HG02943 (cell line): Measurements from ENCODE around the gene CCDC85B.
A peak's percentile ranks its signal among the peaks of the same experiment; 100 is the strongest.

Experiments used
- ATAC-seq: cut with Tn5 transposase; IDR thresholded peaks from one replicate; pipeline ENCODE4 v1.9.1; 2021; ENCODE audit warnings: mild to moderate bottlenecking, low read depth, moderate library complexity; ENCODE audit not compliant: unreplicated experiment

Gene CCDC85B

DNA sequence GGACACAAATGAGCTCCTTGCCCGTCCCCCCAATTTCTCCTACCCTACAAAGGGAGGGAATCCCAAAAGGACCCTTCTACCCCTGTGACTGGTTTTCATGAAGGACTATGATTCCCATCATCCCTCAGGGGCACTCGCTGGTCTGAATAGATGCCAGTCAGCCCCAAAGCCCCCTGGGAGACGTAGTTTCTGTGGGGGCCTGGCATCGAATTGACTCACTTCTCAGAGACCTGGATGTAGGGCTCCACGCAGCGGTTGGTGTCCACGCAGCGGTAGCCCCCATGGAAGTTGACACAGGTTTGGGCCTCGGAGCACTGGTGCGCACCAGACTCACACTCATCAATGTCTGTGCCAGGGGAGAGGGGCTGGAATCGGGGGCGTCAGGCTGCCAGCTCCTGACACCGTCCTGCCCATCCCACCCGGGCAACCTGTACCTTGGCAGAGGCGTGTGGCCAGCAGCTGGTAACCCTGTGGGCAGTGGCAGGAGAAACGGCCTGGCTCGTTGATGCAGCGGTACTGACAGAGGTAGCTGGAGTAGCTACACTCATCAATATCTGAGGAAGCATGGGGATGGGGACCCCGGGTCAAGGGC, 22.3 kb upstream of the CCDC85B start:
- no peak for ATAC-seq

DNA sequence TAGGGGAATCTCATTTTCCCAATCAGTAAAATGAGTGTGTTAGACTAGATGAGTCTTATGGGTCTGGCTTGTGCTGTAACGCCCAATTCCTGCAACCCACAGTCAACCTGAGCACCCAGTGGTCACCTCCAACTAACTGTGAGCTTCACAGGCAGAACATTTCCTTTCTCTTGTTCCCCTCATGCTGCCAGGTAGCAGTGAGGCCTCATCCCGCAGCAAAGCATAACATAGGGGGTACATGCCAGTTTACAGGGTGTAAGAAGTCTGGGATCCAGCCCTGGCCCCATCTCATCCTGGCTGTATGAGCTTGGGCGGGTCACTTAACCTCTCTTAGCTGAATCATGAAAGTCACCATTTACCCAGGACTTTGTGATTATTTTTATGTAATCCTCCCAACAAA, 21.6 kb upstream of the CCDC85B start:
- no peak for ATAC-seq

DNA sequence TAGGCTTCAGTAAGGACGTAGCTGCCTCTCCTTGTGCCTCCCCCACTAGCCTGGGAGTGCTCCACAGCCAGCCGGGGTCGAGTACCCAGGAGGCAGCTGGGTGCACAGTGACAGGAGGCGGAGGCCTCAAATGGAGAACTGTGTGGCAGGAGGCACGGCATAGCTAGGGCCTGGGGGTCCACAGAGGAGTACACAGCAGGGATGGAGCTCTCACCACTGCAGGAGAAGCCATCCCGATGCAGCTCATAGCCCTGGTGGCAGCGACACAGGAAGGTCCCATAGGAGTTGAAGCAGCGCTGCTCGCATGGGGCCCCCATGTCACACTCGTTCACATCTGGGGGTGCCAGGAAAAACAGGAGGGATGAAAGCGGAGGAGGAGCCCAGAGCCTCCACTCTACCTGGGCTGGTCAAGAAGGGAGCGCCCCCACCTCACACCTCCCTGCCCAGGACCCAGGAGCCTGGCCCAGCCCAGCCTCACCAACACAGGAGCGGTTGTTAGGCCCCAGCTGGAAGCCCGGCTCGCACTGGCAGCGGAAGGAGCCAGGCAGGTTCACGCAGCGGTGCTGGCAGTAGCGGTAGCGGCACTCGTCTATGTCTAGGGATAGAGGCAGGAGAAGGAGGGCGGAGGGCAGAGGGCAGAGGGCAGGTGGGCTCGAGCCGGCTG, 20.7 kb upstream of the CCDC85B start:
- no peak for ATAC-seq

DNA sequence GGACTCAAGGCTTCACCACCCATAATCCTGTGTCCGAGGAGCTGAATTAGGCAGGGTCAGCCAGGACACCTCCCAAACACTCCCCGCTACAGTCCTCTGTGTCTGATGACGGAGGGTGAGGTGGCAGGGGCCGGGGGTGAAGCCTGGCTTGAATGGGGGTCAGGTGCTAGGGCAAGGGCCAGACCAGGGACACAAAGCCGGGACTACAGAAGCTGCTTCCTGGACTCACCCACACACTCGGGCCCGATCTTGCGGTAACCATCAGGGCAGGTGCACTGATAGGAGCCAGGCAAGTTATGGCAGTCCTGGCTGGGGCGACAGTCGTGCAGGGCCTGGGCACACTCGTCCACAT, 20.2 kb upstream of the CCDC85B start:
- no peak for ATAC-seq

DNA sequence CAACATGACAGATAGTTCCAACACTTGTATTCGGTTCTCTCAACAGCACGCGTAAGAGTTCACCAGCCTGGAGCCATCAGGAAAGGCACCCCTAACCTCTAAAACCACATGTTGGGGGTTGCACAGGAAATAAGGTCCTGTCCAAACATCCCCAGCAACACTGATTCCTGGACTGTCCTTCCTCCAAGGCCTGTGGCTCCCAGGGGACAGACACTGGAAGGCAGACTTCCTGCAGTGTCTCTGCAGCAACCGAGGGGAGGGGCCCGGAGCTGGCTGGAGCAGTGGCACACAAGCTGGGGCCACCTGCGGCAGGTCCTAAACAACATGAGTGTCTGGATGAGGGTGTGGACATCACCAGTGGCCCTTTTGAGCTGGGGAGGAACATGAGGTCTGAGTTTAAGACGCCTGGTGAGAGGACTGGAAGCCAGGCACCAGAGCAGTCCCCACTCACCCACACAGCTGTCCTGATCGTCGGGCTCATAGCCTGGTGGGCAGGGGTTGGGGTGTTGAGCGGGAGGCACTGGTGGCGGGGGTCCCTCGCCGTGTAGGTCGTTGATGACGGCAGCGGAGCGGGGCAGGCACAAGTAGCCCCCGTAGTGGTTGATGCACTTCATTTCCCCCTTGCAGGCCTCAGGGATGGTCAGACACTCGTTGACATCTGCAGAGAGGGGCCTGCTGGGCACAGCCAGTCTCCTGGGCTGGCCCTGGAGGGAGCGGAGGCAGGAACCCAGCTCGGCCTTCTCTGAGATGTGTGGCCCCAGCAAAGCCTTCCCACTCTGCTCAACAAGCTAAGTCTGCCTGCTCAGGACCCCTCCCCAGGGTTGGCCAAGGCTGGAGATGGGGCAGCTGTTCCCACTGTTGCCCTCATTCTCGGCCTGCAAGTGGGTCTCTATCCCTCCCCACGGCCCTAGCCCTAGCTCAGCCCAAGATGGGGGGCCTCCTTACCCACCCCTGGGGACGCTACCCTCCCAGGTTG, 19.5 kb upstream of the CCDC85B start:
- no peak for ATAC-seq

DNA sequence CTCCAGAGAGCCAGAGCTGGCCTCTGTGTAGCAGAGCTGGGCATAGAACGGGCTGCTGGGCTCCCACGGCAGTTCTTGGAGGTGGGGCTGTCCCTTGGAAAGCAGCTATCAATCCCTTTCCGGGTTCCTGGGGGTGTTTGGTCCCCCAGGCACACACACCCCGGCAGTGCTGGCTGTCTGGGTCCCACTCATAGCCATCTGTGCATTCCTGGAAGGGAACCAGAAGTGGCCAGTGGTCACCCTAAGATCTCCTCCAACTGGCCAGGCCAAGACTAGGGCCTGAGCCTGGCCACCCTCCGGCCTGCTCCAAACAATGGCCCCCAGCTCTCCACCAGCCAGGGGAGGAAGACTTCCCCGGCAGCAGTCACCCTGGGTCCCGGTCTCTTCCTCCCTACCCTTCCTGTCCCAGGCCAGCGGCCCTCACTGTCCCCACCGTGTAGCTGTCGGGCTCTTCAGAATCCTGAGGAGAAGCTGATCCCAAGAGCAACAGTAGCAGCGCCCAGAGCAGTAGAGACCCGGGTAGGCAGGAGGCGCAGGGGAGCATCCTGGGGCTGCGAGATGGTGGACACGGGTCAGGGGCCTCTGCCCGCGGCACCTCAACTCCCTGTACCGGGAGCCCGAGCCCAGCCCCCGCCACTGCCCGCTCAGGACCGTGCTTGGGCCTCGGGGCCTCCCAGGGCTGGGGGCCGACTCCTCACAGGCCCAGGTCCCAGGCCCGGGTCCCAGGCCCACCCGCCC, 18.5 kb upstream of the CCDC85B start:
- no peak for ATAC-seq

DNA sequence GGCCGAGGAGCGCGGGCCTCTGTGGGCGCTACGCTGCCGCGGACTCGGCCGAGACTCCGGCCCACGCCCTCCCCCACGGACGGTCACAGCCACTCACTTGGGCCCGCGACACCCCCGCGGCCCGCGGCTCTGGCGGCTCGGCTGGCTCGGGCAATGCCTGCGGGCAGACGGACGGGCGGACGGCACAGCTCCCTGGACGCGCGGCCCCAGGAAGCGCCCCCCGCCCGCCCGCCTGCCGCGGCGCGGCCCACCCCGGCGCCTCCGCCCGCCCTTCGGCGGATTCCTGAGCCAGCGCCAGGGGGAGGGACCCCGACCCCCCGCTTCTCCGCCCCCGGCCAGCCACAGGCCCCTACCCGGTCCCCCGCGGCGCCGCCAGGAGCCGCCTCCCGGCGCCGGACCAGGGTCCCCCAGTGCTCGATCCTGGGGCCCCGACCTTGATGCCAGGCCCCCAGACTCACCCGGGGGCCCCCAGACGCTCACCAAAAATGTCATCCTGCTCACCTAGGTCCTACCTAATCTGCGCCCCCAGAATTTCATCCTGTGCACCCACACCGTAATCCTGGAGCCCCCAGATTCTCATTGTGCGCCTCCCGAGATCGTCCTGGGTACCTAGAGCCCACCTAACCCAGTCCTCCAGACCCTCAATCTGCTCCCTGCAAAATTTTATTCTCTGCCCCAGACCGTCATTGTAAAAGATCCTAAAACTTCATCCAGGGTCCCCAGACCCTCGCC, 17.7 kb upstream of the CCDC85B start, which contains the start of gene EFEMP2:
Gene EFEMP2, minus strand, starts transcription at position 215 of the 732 bp plus-strand sequence. CDS start 446 bp downstream, outside the sequence.
- ATAC-seq, result no peak

DNA sequence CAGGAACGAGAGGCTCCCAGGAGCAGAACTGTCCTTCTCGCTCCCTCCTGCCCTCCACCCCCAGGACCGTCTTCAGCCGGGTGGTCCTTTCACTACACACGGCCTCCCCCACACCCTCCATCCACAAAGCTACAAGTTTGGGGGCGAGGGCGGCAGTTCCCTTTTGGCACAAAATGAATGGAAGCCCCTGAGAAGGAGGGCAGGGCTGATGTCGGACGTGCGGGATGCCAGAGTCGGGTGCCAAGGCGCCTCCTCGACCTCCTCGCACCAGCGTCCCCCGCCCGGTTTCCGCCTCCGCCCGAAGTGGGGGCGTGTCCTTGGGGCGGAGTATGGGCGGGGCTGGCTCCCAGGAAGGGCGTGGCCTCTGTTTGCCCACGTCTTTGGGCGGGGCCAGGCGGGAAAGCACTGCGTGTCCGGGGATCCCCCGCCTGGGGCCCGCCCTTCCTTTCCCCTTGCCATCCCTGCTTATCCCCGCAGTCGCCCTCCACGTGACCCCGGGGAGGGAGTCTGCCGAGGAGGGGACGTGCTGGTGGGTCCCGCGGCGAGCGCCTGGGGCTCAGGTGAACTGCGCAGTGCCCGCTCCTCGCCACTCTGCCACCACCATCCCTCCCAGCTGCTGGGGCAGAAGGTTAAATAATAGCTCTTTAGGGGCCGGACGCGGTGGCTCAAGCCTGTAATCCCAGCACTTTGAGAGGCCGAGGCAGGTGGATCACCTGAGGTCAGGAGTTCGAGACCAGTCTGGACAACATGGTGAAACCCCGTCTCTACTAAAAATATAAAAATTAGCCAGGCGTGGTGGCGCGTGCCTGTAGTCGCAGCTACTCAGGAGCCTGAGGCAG, 16.9 kb upstream of the CCDC85B start:
- peak; percentile 66 for ATAC-seq

DNA sequence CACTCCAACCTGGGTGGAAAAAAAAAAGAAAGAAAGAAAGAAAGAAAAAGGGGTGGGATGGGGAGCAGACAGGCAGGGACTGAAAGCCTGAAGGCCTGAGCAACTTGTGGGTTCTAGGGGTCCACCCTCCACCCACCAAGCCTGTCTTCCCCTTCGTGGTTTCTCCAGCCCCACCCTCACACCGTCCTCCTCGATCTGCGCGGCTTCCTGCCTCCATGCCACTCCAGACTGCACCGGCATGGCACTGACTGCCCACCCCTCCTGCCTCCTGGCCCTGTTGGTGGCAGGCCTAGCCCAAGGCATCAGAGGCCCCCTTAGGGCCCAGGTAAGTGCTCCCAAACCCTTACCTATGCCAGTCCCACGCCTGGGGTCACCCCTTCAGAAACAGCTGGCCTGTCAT, 10.9 kb upstream of the CCDC85B start, which contains the start of gene CTSW:
Gene CTSW, plus strand, starts transcription at position 221 of the 400 bp plus-strand sequence. Its CDS starts 18 bp downstream, at position 239.
- ATAC-seq, result no peak

DNA sequence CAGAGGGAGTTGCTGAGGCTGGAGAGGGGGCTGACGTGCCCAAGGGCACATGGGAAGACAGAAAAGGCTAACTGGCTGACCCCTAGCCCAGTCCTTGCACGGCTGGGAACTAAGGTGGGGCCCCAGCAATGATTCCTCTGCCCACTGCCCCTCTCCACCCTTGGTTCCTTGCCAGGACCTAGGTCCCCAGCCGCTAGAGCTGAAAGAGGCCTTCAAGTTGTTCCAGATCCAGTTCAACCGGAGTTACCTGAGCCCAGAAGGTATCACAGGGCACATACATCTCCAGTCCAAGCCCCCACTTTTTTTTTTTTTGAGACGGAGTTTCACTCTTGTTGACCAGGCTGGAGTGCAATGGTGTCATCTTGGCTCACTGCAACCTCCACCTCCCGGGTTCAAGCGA, 10.4 kb upstream of the CCDC85B start:
- no peak for ATAC-seq

DNA sequence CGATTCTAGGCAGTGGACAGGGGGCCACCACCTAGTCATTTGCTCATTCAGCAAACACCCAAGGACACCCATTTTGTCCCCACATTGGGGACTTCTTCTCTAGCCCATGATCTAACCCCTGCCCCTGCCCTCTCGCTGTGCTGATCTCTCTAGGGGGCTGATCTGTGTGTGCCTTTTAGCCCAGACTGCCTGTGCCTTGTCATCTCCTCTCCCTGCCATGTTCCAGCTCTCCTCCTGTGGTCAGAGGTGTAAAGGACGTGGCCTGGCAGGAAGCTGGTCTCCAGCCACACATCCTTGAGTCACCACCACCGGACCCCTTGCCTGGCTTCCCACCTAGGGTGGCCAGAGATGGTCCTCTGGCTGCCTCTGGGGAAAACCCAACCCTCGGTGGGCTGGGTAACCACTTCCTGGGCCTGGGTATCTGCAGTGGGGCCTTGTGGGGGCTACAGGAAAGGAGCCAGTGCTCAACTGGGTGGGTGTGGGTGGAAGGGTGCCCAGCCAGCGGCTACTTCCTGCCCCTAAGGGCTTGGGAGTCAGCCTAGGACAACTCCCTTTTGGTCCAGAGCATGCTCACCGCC, 9.5 kb upstream of the CCDC85B start:
- ATAC-seq, result no peak

DNA sequence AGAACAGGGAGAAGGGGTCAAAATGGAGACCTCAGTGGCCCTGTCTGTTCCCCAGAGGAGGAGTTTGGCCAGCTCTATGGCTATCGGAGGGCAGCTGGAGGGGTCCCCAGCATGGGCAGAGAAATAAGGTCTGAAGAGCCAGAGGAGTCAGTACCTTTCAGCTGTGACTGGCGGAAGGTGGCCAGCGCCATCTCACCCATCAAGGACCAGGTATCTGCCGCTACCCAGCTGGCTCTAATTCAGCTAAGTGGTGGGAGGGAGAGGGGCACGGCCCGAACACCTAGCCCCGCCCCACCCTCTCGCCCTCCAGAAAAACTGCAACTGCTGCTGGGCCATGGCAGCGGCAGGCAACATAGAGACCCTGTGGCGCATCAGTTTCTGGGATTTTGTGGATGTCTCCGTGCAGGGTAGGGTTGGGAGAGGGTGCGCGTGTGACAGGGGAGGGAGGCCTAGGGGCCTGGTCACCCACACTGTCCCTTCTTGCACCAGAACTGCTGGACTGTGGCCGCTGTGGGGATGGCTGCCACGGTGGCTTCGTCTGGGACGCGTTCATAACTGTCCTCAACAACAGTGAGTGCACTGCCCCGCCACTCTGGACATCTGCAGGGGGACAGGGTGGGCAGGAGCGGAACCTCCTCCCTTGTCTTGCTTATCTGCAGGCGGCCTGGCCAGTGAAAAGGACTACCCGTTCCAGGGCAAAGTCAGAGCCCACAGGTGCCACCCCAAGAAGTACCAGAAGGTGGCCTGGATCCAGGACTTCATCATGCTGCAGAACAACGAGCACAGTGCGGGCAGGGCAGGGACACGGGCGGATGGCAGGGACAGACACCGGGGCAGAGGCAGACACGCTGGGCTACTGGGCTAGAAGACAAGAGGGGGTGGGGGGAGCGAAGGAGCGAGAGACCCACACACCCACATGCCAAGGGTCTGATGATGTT, 8.1 kb upstream of the CCDC85B start:
- ATAC-seq, result no peak

DNA sequence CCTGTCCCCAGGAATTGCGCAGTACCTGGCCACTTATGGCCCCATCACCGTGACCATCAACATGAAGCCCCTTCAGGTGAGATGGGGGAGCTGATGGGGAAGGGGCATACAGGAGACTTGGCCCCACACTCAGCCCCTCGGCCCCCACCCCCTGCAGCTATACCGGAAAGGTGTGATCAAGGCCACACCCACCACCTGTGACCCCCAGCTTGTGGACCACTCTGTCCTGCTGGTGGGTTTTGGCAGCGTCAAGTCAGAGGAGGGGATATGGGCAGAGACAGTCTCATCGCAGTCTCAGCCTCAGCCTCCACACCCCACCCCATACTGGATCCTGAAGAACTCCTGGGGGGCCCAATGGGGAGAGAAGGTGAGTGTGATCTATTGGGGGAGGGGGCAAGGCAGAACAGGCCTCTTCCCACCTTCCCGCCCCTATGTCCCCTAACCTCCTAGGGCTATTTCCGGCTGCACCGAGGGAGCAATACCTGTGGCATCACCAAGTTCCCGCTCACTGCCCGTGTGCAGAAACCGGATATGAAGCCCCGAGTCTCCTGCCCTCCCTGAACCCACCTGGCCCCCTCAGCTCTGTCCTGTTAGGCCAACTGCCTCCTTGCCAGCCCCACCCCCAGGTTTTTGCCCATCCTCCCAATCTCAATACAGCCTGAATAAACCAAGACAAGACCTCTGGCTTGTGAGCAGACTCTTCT, 7.3 kb upstream of the CCDC85B start:
- no peak for ATAC-seq

DNA sequence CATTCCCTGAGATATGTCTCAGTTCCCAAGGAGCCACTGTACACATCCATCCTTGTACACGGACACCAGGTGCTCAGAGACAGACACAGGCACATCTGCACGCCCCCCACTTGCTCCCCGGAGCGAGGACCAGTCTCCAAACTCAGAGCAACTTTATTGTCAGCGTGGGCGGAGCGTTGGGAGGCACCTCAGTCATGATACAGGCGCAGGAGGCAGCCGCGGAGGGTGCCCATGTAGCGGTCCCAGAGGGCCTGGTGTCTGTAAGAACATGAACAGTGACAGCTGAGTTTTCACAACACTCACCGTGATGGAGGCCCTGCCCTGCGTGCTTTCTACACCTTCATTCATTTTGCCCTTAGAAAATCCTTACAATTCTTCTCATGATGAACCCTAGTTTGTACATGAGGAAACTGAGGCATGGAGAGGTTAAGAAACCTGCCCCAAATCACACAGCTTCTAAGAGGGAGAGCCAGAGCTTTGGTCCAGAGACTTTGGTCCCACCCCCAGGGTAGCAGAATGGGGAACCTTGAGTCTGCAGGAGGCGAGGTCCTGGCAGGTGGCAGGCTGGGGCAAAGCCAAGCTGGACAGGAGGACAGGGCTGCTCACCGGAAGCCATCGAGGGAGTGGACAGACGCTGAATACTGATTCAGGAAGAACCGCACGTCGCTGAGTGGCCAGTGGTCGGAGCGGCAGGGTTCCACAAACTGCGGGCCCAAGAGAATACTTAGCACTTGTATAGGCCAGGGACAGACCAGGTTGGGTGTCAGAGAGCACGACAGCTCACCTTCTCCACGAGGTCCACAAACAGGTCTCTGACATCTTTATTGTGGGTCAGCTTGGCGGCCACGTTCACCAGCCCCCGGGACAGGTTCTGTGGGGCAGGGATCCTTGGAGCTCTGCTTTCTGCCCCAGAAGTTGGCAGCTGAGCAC, 6.4 kb upstream of the CCDC85B start:
- ATAC-seq, result no peak

DNA sequence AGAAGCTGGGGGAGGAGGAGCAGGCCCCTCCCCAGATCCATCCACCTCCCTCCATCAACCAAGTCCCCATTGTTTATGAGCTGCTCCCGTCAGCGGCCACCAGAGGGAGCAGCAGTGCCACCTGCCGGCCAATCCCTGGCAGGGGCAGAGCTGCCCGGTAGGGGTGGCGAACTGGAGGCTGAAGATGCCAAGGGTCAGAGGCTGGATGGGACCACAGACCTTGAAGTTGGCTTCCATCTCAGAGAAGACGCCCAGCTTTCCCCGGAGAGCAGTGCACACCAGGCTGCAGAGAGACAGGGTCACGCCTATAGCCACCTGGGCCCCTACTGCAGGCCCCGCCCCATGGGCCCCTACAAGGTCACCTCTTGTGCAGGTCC, 5.8 kb upstream of the CCDC85B start:
- ATAC-seq, result no peak

DNA sequence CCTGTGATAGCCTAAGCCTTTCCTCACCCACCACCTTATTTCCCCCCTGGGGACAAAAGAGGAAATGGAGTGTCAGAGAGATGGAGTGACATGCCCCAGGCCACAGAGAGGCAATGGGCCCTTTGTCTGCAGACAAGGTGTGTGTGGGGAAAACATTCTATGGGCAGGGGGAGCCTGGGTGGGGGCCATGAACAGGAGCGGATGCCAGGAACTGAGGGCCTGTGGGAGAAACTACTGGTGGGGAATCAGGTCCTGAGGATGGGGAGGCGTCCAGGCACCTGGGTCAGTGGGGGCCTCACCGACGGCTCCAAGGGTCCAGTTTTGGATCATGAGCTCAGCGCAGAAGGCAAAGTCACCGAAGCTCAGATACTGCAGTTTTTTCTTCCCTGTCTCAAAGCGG, 5.2 kb upstream of the CCDC85B start:
- no peak for ATAC-seq
